Dedifferentiated amniotic fluid mesenchymal stem cell (primary cell): ENCODE measurements around the gene STAC.
A peak's percentile ranks its signal among the peaks of the same experiment; 100 is the strongest.

Source experiments
- DNase-seq: peaks from one replicate; pipeline ENCODE4 v3.0.0-alpha.2; 2016; ENCODE audit errors: extremely low spot score

STAC gene

GRCh38 chr3:36591959-36592358 lies 211.7 kb downstream of the STAC start:
- DNase-seq = no peak

- DNase-seq = peak; percentile 19
Measured at GRCh38 chr3:36595511-36595910, 215.2 kb downstream of the STAC start.

- DNase-seq = no peak
Measured at GRCh38 chr3:36596419-36596818, 216.1 kb downstream of the STAC start.

- no peak for DNase-seq
Measured at GRCh38 chr3:36597422-36597821, 217.1 kb downstream of the STAC start.
